Subcutaneous adipose tissue (tissue), 4 donors: ENCODE results near the gene SIX2. TPM values are rescaled to one million over a fixed set of nuclear protein-coding genes. Genes with fewer than 3 reads are reported as not detected.

Experiments used
- CTCF ChIP-seq: fragments of 450-650 bp; IDR thresholded peaks from one replicate; pipeline ENCODE4 v1.5.1; 2016; ENCODE audit warnings: low read depth, mild to moderate bottlenecking, control low read depth, antibody characterized with exemption, moderate library complexity
- total RNA-seq, 4 donors: library from RNA; depleted of rRNA; stranded (reverse); fragments of >200 nt; gene quantifications; one replicate each; pipeline ENCODE4 v1.1.0, GENCODE V29; 2016

Gene SIX2
- total RNA-seq, 4 donors from 2014 or later = 1.4 to 3.8 (median 2.3) TPM

- no peak for TF ChIP-seq CTCF
Measured at GRCh38 chr2:44981714-44982108, 27.5 kb downstream of the SIX2 start.

DNA sequence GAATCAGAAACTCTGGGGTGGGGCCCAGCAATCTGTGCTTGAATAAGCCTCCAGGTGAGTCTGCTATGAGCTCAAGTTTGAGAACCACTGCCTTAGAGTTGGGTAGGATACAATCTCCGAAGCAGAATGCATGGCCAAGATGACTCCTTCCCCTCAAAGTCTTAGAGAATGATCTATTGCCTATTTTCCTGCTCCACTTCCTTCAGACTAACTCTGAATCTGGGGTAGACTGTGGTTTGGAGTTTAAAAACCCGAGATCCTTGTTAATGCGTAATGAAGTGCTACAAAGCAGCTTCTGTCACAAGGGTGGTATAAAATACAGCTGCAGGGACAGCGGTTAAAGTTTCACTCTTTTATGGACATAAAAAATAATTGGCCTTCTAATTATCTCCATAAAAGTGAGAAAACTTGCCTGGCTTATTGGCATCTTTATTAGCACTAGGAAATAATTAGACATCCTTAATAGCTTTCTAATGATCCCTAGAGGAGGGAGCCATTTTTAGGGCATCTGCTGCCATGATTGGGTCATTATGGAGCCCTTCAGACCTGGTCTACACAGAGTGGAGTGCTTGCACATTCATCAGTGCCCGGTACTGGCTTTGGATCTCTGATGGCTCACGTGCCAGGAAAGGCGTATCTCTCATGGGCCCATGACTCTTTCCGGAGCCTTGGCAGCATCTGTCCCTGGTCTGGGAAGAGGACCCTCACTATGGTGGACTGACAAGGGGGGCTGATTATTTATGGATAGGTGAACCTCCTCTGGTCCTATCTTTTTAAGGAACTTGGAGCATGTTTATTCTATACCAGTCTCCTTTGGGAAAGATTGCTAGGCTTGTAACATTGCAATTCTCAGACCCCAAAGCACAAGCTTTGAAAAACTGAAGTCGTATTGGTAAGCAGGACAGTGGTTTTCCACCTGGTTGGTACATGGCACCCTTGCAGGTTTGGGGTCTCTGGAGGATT lies 28.2 kb downstream of the SIX2 start:
- TF ChIP-seq CTCF = no peak

DNA sequence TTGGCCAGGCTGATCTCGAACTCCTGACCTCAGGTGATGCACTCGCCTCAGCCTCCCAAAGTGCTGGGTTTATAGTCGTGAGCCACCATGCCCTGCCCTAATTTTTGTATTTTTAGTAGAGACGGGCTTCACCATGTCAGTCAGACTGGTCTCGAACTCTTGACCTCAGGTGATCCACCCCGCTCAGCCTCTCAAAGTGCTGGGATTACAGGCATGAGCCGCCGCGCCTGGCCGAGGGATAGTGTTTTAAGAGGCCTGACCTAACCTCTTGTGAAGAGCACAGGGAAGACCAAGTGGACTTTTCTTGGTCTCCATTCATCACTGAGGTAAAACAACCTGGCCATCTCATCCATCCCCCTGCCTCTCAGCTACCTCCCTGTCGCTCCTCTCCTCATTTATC lies 29.7 kb downstream of the SIX2 start:
- no peak for TF ChIP-seq CTCF

DNA sequence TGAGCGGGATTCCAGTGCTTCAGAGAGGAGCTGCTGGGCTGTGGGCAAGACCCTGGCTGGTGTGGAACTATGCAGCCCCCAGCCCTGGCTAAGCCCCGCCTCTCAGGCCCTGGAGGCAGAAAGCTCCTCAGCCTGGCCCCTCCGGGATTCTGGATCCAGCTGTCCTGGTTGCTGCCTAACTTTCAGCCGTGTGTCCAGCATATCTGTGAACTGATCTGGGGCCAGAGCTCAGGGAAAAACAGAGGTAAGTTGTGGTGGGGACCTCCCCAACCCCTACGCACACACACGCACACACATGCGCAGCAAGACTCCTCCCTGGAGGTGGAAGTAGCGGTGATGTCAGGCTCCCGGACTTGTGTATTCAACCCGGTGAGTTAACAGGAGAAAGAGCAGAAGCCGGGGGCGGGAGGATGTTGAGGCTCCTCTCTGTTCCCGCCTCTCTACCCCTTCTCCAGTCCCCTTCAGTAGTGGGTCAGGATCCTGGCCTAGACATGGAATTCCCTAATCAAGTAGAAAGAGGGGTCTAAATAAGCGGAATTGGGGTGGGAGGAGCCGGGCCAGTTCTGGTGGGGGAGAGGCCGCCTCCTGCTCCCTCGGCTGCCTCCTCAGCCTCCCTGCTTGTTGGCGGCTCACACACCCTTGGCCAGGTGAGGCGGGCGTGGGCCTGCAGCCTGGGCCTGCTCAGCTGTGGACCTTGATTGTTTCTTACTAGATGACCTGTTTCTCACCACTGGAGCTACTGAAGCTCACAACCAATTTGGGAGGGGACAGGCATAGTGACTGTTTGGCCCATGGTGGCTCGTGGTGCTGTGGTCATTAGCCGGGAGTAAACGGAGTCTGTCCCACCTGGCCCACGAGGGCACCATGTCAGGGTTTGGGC lies 33.4 kb downstream of the SIX2 start:
- no peak for TF ChIP-seq CTCF

- TF ChIP-seq CTCF = no peak
Measured at GRCh38 chr2:44974064-44974715, 35.1 kb downstream of the SIX2 start.

DNA sequence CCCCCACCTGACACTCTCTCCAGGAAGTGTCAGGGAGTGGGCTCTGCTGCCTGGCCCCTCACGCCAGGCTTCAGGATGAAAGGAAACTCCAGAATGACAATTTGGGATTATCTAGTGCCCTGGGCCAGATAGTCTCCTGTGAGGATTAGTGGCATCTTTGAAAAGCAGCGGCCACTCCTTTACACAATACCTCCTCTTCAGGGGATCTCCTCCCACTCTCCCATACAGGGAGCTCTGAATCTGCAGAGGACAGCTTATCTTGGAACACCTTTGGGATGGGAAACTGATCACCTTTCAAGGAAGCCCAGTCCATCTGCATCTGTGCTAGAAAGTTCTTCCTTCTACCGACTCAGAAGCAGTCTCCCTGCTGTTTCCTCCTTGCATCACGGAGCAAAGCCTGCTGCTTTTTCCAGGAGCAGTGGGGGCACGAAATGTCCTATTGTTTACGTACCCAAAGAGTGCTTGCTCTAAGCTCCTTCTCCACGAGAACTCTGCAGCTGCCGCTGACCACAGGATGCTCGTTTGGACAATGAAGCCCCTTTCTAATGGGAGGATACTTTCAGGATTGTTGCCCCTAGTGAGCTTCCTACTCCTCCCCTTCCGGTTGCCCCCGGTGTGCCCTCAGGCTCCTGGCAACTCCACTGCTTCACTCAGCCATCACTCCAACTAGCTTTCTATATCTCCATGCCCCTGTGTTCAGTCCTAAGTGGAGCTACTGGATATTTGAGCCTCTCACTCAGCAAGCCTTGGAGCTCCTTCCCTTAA lies 36.3 kb downstream of the SIX2 start:
- no peak for TF ChIP-seq CTCF
